Measurements from ENCODE around the gene DISP2. TPM values are rescaled to one million over a fixed set of nuclear protein-coding genes. Genes with fewer than 3 reads are reported as not detected.
A peak's percentile ranks its signal among the peaks of the same experiment; 100 is the strongest.

The DISP2 gene
- total and polyA plus RNA-seq, 2 of the 8 experiments (the other 6 are each of a cell fraction or from before 2014, with no cell fraction given) = 0.45 to 1.2 TPM

GRCh38 chr15:40310001-40310959 is 47.7 kb upstream of the DISP2 start:
- Histone ChIP-seq H3K79me1 (ENCODE audit: low read depth, low read length) (no peaks in the 10 kb centered on the region), H3K9ac (replicated peaks in 1 of 4; ENCODE audit: extremely low read depth in 1 of 4, low read depth in 3 of 4, low read length in 3 of 4) (no peak overlapping the region), H3K4me2 (ENCODE audit: insufficient read depth in 1 of 2, low read depth in 2 of 2, low read length in 2 of 2) (no peak overlapping the region), H3K14ac (ENCODE audit: insufficient read length) (no peak overlapping the region), H2AK5ac (ENCODE audit: low read depth, low read length) (no peak overlapping the region), H4K8ac (ENCODE audit: extremely low read depth, insufficient read depth, low read length) (no peak overlapping the region), H2BK20ac (ENCODE audit: low read length) (no peak overlapping the region), H3K18ac (ENCODE audit: extremely low read depth, low read length) (no peak overlapping the region), H3K27ac (ENCODE audit: low read depth, low read length) (no peak overlapping the region), H2BK120ac (replicated peaks; ENCODE audit: low read depth, low read length) (no peak overlapping the region), H2BK12ac (ENCODE audit: low read depth, low read length) (no peak overlapping the region), H4K5ac (ENCODE audit: insufficient read length, low read depth, low read length) (no peak overlapping the region), H3K9me3 (ENCODE audit: insufficient read depth in 2 of 2, low read depth in 1 of 2, low read length in 1 of 2) (no peaks in the 10 kb centered on the region), H3K23me2 (ENCODE audit: low read depth, low read length) (no peaks in the 10 kb centered on the region; the same call in 1 of the 2 replicates), H2AFZ (ENCODE audit: low read length) (no peak overlapping the region), H4K20me1 (replicated peaks in 1 of 2; ENCODE audit: control insufficient read depth in 1 of 2, insufficient read depth in 2 of 2, low read length in 2 of 2) (peaks cover 1 to 4% of the 10 kb centered on the region in 2 experiments), H2BK15ac (ENCODE audit: low read length) (no peak overlapping the region), H2BK5ac (ENCODE audit: low read depth, low read length) (no peak overlapping the region), H4K91ac (replicated peaks; ENCODE audit: insufficient read length, low read length) (no peak overlapping the region), H3K4me3 (ENCODE audit: extremely low read depth in 1 of 4, insufficient read depth in 2 of 4, low read depth in 3 of 4, low read length in 4 of 4) (no peak overlapping the region), H3K4me1 (replicated peaks in 1 of 4; ENCODE audit: control insufficient read depth in 3 of 4, insufficient read depth in 4 of 4, low read length in 3 of 4) (peaks cover 0 to 29% (median 21%) of the 10 kb centered on the region in 4 experiments; a peak in 6 of 7 replicates), H3K23ac (ENCODE audit: insufficient read length) (no peak overlapping the region), H3K36me3 (ENCODE audit: control insufficient read depth in 2 of 4, insufficient read depth in 4 of 4, low read length in 3 of 4) (no peaks in the 10 kb centered on the region), H3K56ac (replicated peaks; ENCODE audit: insufficient read length, low read depth, low read length) (no peak overlapping the region), H3K79me2 (ENCODE audit: control insufficient read depth in 1 of 2, insufficient read depth in 2 of 2, low read length in 2 of 2) (no peaks in the 10 kb centered on the region), H3K27me3 (replicated peaks in 1 of 4; ENCODE audit: control insufficient read depth in 3 of 4, extremely low read depth in 1 of 4, insufficient read depth in 3 of 4, low read length in 3 of 4) (peaks cover 0 to 6% (median 0%) of the 10 kb centered on the region in 4 experiments; a peak in 3 of 7 replicates), H3K4ac (replicated peaks; ENCODE audit: insufficient read length, low read depth, low read length) (no peak overlapping the region)
- ChIA-PET CTCF (ENCODE audit: partially characterized antibody) (interaction anchor here (0.5 to 23.9 kb wide), 31 partner anchors 8 to 257 kb away, joined by 3 to 584 read pairs (median 6); partner anchors contain the start of genes ANKRD63, CCDC9B, INAFM2 and KNSTRN), POLR2A (ENCODE audit: partially characterized antibody) (interaction anchor here (0.8 to 6.0 kb wide), 8 partner anchors 10 to 110 kb away, joined by 3 to 29 read pairs (median 8); partner anchors contain the start of genes ANKRD63 and INAFM2)
- no peak for FAIRE-seq
- WGBS, 2 experiments (ENCODE audit: extremely low coverage in 1 of 2, insufficient coverage in 1 of 2, insufficient read length in 1 of 2, insufficient replicate concordance in 2 of 2, low coverage in 1 of 2, low lambda C conversion rate in 2 of 2, missing lambda C conversion rate in 1 of 2) = 35% methylated on average over 4 of the region's 4 CpGs; no CpG with 5 or more reads in 1 of the 2 experiments
- DNase-seq (ENCODE audit: low read depth in 1 of 2, low spot score in 2 of 2) = peak in 1 of 2 experiments; percentile 87
- no peak for TF ChIP-seq CHD1 (IDR thresholded peaks at IDR 0.05; ENCODE audit: low read depth, low read length)
- TF ChIP-seq SRF (IDR thresholded peaks at IDR 0.05; ENCODE audit: low read depth, low read length) = no peak
- no peak for TF ChIP-seq CREB1 (IDR thresholded peaks at IDR 0.05)
- no peak for TF ChIP-seq EGR1 (IDR thresholded peaks at IDR 0.05; ENCODE audit: borderline replicate concordance, low read depth, low read length)
- no peak for TF ChIP-seq KDM5A (IDR thresholded peaks at IDR 0.05; ENCODE audit: low read length)
- no peak for TF ChIP-seq CBX8 (IDR thresholded peaks at IDR 0.05; ENCODE audit: borderline replicate concordance, low read depth, low read length)
- peak; percentile 17; the same call in 1 of the 2 replicates for TF ChIP-seq YY1 (IDR thresholded peaks at IDR 0.05; ENCODE audit: low read depth, low read length)
- TF ChIP-seq JUN (IDR thresholded peaks at IDR 0.05; ENCODE audit: low read depth, low read length) = no peak

All from H1 (cell line).